Astrocyte of the cerebellum (primary cell): ENCODE results near the gene HAUS3.

ENCODE experiments used
- DNase-seq: peaks from one replicate; pipeline ENCODE4 v3.0.0-alpha.2; 2011; ENCODE audit warnings: low read depth
- H3K4me3 ChIP-seq: 2 replicates; pipeline ENCODE4 v1.5.1; 2011; ENCODE audit warnings: mild to moderate bottlenecking, low read depth, low read length, moderate library complexity
- CTCF ChIP-seq: IDR thresholded peaks from 2 replicates; pipeline ENCODE4 v1.5.1; 2012; ENCODE audit warnings: low read length, low read depth, moderate library complexity, mild to moderate bottlenecking; ENCODE audit errors: missing control alignments
- in situ Hi-C: cut with HindIII; loops from 2 replicates; pipeline ENCODE4 v1.10.0; 2017; ENCODE audit warnings: low sequenced_read_pairs

The HAUS3 gene

GRCh38 chr4:2268357-2269205 is 26.7 kb upstream of the HAUS3 start:
- TF ChIP-seq CTCF = no peak
- in situ Hi-C loops = no loop called here
- no peak overlapping the region for H3K4me3 ChIP-seq

GRCh38 chr4:2267841-2268240 is 25.9 kb upstream of the HAUS3 start:
- TF ChIP-seq CTCF = no peak
- DNase-seq = no peak
- in situ Hi-C loops = no loop called here
- H3K4me3 ChIP-seq = no peak overlapping the region

More at GRCh38 chr4:2268357-2269205, 26.7 kb upstream of the HAUS3 start:
- no peak for DNase-seq

DNA sequence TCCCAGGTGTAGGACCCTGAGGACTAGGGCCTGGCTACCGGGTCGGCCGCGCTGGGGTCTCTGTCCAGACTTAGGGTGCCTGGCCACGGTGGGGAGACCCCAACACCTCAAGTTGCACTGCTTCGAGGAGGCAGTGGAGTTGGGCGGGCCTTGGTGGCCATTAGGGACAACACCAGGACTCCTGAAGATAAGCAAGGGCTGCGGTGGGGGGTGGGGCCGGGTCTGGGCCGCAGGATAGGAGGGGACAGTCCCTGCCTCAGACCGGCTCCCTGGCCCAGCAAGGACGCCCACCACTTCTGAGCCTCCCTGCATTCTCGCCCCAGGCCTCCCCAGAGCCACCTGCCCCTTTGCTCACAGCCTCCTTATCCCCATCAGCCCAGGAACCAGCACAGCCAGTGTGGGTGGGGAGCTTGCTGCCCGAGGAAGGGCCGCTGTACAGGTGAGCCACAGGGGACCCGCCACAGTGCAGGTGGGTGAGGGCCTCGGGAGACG is 25.4 kb upstream of the HAUS3 start:
- no peak overlapping the region for H3K4me3 ChIP-seq
- TF ChIP-seq CTCF = no peak
- no peak for DNase-seq
- in situ Hi-C loops = no loop called here

- TF ChIP-seq CTCF = no peak
- in situ Hi-C loops = no loop called here
- DNase-seq = no peak
- no peak overlapping the region for H3K4me3 ChIP-seq
Measured at GRCh38 chr4:2266821-2267220, 24.9 kb upstream of the HAUS3 start.

DNA sequence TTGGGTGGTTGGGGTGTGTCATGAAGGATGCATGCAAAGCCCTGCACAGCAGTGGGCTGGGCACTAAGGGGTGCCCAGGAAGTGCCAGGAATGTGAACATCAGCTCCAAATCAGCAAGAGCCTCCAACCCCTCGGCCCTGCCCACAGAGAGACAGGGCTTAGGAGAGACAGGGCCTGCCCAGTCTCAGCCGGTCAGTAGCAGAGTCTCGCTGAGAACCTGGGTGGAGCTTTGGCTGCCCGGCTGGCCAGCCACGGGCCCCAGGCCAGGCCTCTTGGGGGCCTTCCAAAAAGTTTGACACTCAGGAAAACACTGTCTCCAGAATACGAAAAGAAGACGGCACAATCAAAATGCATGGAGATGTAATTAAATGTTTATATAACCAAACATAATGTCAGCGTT is 24.3 kb upstream of the HAUS3 start:
- in situ Hi-C loops = no loop called here
- DNase-seq = no peak
- TF ChIP-seq CTCF = no peak
- H3K4me3 ChIP-seq = no peak overlapping the region

GRCh38 chr4:2265113-2266110 is 23.5 kb upstream of the HAUS3 start:
- in situ Hi-C loops = no loop called here
- no peak for DNase-seq
- TF ChIP-seq CTCF = no peak
- no peak overlapping the region for H3K4me3 ChIP-seq
